Esophagus muscularis mucosa (tissue), 3 donors: ENCODE data around the gene SH3RF2.

Experiments
- POLR2AphosphoS5 ChIP-seq, 2 donors: sonication (generic); formaldehyde crosslinking; IDR thresholded peaks; one replicate each; pipeline ENCODE4 v1.6.1; 2017; ENCODE audit warnings: antibody characterized with exemption in 2 of 2
- TF ChIP-seq, protein P1 (sequence below), 3 experiments: fragments of 200-600 bp in 2 of 3; fragments of 450-650 bp in 1 of 3; sonication (generic) in 2 of 3; IDR thresholded peaks; one replicate each; pipeline ENCODE4 v1.5.1; 2017 to 2019; ENCODE audit warnings: antibody characterized with exemption in 3 of 3, mild to moderate bottlenecking in 2 of 3, moderate library complexity in 1 of 3

DNA sequence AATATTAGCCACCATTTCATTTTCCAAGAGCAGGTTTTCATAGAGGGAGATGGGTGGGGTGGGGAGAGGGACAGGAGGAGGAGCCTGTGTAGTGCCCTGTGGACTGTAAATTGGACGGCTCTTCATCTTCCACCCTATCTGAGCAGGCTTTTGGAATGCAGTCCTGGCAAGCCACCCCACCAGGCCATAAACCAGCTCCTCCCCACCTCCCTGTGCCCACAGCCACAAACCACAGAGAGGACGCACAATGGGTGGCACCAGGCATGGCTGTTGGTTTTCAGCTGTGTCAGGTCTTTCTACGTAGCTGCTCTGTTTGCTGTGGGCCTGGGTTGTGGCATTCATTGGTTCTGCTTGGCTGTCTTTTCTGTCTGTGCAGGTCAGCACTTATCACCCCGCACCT lies 111.0 kb downstream of the SH3RF2 start:
- TF ChIP-seq, protein P1, sequence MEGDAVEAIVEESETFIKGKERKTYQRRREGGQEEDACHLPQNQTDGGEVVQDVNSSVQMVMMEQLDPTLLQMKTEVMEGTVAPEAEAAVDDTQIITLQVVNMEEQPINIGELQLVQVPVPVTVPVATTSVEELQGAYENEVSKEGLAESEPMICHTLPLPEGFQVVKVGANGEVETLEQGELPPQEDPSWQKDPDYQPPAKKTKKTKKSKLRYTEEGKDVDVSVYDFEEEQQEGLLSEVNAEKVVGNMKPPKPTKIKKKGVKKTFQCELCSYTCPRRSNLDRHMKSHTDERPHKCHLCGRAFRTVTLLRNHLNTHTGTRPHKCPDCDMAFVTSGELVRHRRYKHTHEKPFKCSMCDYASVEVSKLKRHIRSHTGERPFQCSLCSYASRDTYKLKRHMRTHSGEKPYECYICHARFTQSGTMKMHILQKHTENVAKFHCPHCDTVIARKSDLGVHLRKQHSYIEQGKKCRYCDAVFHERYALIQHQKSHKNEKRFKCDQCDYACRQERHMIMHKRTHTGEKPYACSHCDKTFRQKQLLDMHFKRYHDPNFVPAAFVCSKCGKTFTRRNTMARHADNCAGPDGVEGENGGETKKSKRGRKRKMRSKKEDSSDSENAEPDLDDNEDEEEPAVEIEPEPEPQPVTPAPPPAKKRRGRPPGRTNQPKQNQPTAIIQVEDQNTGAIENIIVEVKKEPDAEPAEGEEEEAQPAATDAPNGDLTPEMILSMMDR (IDR thresholded peaks at IDR 0.05), result no peak
- TF ChIP-seq POLR2AphosphoS5 (IDR thresholded peaks at IDR 0.05), result no peak
